WTC11 (cell line): ENCODE data around the gene RSRP1. TPM values are rescaled to one million over a fixed set of nuclear protein-coding genes. Genes with fewer than 3 reads are reported as not detected.

ENCODE experiments used
- ATAC-seq: fragments of 200-7000 bp; cut with Tn5 transposase; 2 replicates; pipeline ENCODE4 v1.10.0; 2021; ENCODE audit warnings: mild to moderate bottlenecking, moderate library complexity
- CTCF ChIA-PET: fragments of 300-600 bp; sonication (Branson Sonifier 250); formaldehyde crosslinking; loops from one replicate; lab custom pipeline; 2021; ENCODE audit warnings: antibody characterized with exemption; lab: Charles Lee
- POLR2A ChIA-PET: fragments of 350-600 bp; sonication (Branson Sonifier 250); formaldehyde crosslinking; loops from one replicate; lab custom pipeline; 2021; ENCODE audit warnings: antibody characterized with exemption; lab: Charles Lee
- DNase-seq: peaks from one replicate; pipeline ENCODE4 v3.0.0; 2021; ENCODE audit warnings: low spot score
- H3K27ac Mint-ChIP-seq: 2 replicates; pipeline ENCODE4 v1.8.0; 2021; ENCODE audit warnings: mixed read lengths
- H3K27me3 Mint-ChIP-seq: 2 replicates; pipeline ENCODE4 v1.8.0; 2021; ENCODE audit warnings: low read depth, mild to moderate bottlenecking, moderate library complexity, mixed read lengths
- H3K36me3 Mint-ChIP-seq: 2 replicates; pipeline ENCODE4 v1.8.0; 2021; ENCODE audit warnings: mixed read lengths
- H3K4me1 Mint-ChIP-seq: 2 replicates; pipeline ENCODE4 v1.8.0; 2022; ENCODE audit warnings: mixed read lengths
- H3K4me3 Mint-ChIP-seq: 2 replicates; pipeline ENCODE4 v1.8.0; 2021; ENCODE audit warnings: mild to moderate bottlenecking, moderate library complexity, mixed read lengths
- H3K9me3 Mint-ChIP-seq: 2 replicates; pipeline ENCODE4 v1.8.0; 2021; ENCODE audit warnings: mixed read lengths
- EMX1 ChIP-seq: fragments of 250-450 bp; sonication (Bioruptor Pico); IDR thresholded peaks from 2 replicates; pipeline ENCODE4 v1.8.0; 2021; ENCODE audit warnings: mild to moderate bottlenecking
- FOXJ3 ChIP-seq: sonication (generic); formaldehyde crosslinking; IDR thresholded peaks from 2 replicates; pipeline ENCODE4 v1.9.0; 2021; ENCODE audit warnings: missing genetic modification reagents, mild to moderate bottlenecking, borderline replicate concordance
- GTF2I ChIP-seq: fragments of 250-450 bp; sonication (Bioruptor Pico); conservative IDR thresholded peaks from 2 replicates; pipeline ENCODE4 v1.4.0; 2021; ENCODE audit warnings: mild to moderate bottlenecking
- JAZF1 ChIP-seq: fragments of 250-450 bp; sonication (Bioruptor Pico); IDR thresholded peaks from 2 replicates; pipeline ENCODE4 v1.9.0; 2021; ENCODE audit warnings: moderate library complexity, mild to moderate bottlenecking, inconsistent platforms
- NR2C2 ChIP-seq: sonication (generic); formaldehyde crosslinking; IDR thresholded peaks from 2 replicates; pipeline ENCODE4 v1.8.0; 2022; ENCODE audit warnings: mild to moderate bottlenecking, missing genetic modification reagents
- NR3C1 ChIP-seq: sonication (generic); formaldehyde crosslinking; conservative IDR thresholded peaks from 2 replicates; pipeline ENCODE4 v1.8.1; 2023; ENCODE audit warnings: low read depth, mild to moderate bottlenecking, missing genetic modification reagents
- SMAD3 ChIP-seq: sonication (generic); formaldehyde crosslinking; IDR thresholded peaks from 2 replicates; pipeline ENCODE4 v1.8.0; 2022; ENCODE audit warnings: missing genetic modification reagents, mild to moderate bottlenecking, borderline replicate concordance
- SMAD4 ChIP-seq: sonication (generic); formaldehyde crosslinking; IDR thresholded peaks from 2 replicates; pipeline ENCODE4 v1.8.0; 2022; ENCODE audit warnings: mild to moderate bottlenecking, missing genetic modification reagents
- TP53 ChIP-seq: sonication (generic); formaldehyde crosslinking; IDR thresholded peaks from 2 replicates; pipeline ENCODE4 v1.8.1; 2023; ENCODE audit warnings: mild to moderate bottlenecking, missing genetic modification reagents
- ZNF219 ChIP-seq: sonication (generic); formaldehyde crosslinking; IDR thresholded peaks from 2 replicates; pipeline ENCODE4 v1.8.0; 2023; ENCODE audit warnings: missing genetic modification reagents, mild to moderate bottlenecking, borderline replicate concordance
- ZNF423 ChIP-seq: fragments of 250-450 bp; sonication (Bioruptor Pico); IDR thresholded peaks from 2 replicates; pipeline ENCODE4 v2.1.2; 2022; ENCODE audit warnings: mild to moderate bottlenecking, moderate library complexity
- total RNA-seq: library from RNA; stranded (reverse); gene quantifications from 3 replicates; pipeline ENCODE4 v1.2.3, GENCODE V29; 2021
- TF ChIP-seq, protein P1 (sequence below): sonication (generic); formaldehyde crosslinking; IDR thresholded peaks from 2 replicates; pipeline ENCODE4 v1.8.0; 2022; ENCODE audit warnings: mild to moderate bottlenecking, missing genetic modification reagents
- TF ChIP-seq, protein P2 (sequence below): sonication (generic); formaldehyde crosslinking; IDR thresholded peaks from 2 replicates; pipeline ENCODE4 v1.8.1; 2022; ENCODE audit warnings: mild to moderate bottlenecking, moderate library complexity, missing genetic modification reagents
- TF ChIP-seq, protein P3 (sequence below): sonication (generic); formaldehyde crosslinking; IDR thresholded peaks from 2 replicates; pipeline ENCODE4 v1.8.0; 2022; ENCODE audit warnings: mild to moderate bottlenecking, missing genetic modification reagents
- TF ChIP-seq, protein P4 (sequence below): fragments of 250-450 bp; sonication (Bioruptor Pico); IDR thresholded peaks from 2 replicates; pipeline ENCODE4 v1.9.0; 2021; ENCODE audit warnings: mild to moderate bottlenecking, borderline replicate concordance
- TF ChIP-seq, protein P5 (sequence below): sonication (generic); formaldehyde crosslinking; conservative IDR thresholded peaks from 2 replicates; pipeline ENCODE4 v1.8.1; 2023; ENCODE audit warnings: mild to moderate bottlenecking, low read depth, missing genetic modification reagents, moderate library complexity
- TF ChIP-seq, protein P6 (sequence below): sonication (generic); formaldehyde crosslinking; IDR thresholded peaks from 2 replicates; pipeline ENCODE4 v1.8.1; 2023; ENCODE audit warnings: mild to moderate bottlenecking, moderate library complexity, missing genetic modification reagents

Gene RSRP1
- total RNA-seq, 1 experiment from 2014 or later: 78.1 TPM

DNA sequence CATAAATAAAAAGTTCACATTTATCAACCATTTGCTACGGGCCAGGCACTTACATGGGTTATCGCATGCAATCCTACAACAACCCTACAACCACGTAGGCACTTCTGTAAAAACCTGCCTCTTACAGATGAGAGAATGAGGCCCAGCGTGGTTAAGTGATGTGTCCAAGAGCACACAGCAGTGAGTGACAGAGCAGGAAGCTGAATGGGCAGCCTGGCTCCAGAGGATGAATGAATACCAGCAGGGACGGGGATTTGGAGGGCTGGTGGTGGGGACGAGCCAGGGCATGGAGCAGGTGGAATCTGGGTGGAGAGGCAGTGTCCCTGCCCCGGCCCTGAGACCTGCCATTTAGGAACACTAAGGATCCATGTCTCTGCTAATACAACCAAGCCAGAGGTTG is 50.4 kb downstream of the RSRP1 start (continued):
- TF ChIP-seq FOXJ3 (CRISPR knock-in tag) (no peak), SMAD4 (CRISPR knock-in tag) (no peak), TP53 (no peak)
- TF ChIP-seq, protein P1, sequence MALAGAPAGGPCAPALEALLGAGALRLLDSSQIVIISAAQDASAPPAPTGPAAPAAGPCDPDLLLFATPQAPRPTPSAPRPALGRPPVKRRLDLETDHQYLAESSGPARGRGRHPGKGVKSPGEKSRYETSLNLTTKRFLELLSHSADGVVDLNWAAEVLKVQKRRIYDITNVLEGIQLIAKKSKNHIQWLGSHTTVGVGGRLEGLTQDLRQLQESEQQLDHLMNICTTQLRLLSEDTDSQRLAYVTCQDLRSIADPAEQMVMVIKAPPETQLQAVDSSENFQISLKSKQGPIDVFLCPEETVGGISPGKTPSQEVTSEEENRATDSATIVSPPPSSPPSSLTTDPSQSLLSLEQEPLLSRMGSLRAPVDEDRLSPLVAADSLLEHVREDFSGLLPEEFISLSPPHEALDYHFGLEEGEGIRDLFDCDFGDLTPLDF (CRISPR knock-in tag): no peak
- TF ChIP-seq, protein P2, sequence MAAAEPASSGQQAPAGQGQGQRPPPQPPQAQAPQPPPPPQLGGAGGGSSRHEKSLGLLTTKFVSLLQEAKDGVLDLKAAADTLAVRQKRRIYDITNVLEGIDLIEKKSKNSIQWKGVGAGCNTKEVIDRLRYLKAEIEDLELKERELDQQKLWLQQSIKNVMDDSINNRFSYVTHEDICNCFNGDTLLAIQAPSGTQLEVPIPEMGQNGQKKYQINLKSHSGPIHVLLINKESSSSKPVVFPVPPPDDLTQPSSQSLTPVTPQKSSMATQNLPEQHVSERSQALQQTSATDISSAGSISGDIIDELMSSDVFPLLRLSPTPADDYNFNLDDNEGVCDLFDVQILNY (CRISPR knock-in tag): no peak

DNA sequence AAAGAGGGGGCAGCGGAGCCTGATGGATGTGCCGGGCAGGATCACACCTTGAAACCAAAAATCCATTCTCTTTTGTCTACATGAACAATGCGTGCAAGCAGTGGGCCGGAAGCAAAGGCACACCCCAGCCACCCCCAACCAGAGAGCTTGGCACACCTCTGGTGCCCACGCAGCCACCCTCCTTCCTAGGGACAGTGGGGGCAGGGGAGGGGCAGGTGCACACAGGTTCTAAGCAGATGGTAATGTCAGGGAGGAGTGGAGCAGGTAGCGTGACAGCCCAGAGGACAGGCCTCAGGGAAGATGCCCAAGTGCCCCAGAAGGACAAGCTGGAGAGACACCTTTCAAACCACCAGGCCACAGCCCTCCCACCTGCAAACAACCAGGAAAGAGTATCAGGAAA is 51.4 kb downstream of the RSRP1 start:
- H3K9me3 Mint-ChIP-seq: no peaks in the 10 kb centered on the region
- H3K4me1 Mint-ChIP-seq: peaks cover 15% of the 10 kb centered on the region
- no peak overlapping the region for H3K4me3 Mint-ChIP-seq
- no peaks in the 10 kb centered on the region for H3K27me3 Mint-ChIP-seq
- ChIA-PET POLR2A (no interaction called here), CTCF (interaction anchor here (3.4 kb wide), 1 partner anchor 10 kb away, joined by 14 read pairs; no protein-coding TSS in a partner anchor)
- no peak overlapping the region for H3K27ac Mint-ChIP-seq
- ATAC-seq (no peak), DNase-seq (no peak)
- no peaks in the 10 kb centered on the region for H3K36me3 Mint-ChIP-seq
- TF ChIP-seq EMX1 (no peak), ZNF423 (CRISPR knock-in tag) (no peak), SMAD3 (CRISPR knock-in tag) (no peak), NR2C2 (no peak), GTF2I (no peak)

DNA sequence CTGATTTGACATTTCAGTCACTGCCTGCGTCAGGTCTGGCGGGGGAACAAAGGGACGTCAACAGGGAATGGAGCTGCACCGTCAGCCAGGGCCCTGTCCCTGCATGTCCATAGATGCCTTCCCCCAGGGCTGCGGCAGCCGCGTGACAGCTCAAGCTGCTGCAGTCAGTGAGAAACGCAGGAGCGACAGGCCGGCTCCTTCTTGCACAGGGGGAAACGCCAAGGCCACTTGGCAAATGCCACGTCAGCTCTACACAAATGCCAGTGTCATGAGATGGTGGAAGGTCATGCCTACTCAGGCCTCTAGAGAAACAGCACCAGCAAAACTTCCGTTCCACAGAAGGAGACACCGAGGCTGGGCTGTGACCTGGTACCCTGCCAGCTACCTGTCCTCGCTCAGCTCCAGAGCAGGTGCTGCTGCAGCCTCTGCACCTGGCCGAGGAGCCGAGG is 52.7 kb downstream of the RSRP1 start:
- no peak overlapping the region for H3K4me3 Mint-ChIP-seq
- H3K4me1 Mint-ChIP-seq: peaks cover 9% of the 10 kb centered on the region
- no peak for ATAC-seq
- ChIA-PET POLR2A (no interaction called here), CTCF (interaction anchor here (1.1 to 3.4 kb wide), 2 partner anchors 11 to 45 kb away, joined by 3 to 14 read pairs; no protein-coding TSS in a partner anchor)
- no peaks in the 10 kb centered on the region for H3K9me3 Mint-ChIP-seq
- no peaks in the 10 kb centered on the region for H3K27me3 Mint-ChIP-seq
- TF ChIP-seq NR3C1 (CRISPR knock-in tag): no peak
- no peaks in the 10 kb centered on the region for H3K36me3 Mint-ChIP-seq
- H3K27ac Mint-ChIP-seq: no peak overlapping the region
- DNase-seq: no peak

DNA sequence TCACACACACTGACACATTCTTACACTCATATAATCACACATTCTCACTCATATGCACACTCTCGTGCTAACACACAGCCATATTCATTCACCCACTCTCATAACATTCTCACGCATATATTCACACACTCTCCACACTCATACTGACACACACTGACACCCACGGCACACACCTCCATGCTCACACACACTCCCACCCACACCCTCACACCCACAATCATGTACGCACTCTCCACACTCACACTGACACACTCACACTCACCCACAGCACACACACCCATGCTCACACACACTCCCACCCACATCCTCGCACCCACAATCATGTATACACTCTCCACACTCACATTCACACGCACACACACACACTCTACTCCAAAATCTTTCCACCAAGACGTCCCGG is 53.2 kb downstream of the RSRP1 start:
- ATAC-seq (no peak), DNase-seq (no peak)
- H3K9me3 Mint-ChIP-seq: no peaks in the 10 kb centered on the region
- no peaks in the 10 kb centered on the region for H3K27me3 Mint-ChIP-seq
- TF ChIP-seq, protein P3, sequence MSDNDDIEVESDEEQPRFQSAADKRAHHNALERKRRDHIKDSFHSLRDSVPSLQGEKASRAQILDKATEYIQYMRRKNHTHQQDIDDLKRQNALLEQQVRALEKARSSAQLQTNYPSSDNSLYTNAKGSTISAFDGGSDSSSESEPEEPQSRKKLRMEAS (CRISPR knock-in tag): no peak
- TF ChIP-seq, protein P4, sequence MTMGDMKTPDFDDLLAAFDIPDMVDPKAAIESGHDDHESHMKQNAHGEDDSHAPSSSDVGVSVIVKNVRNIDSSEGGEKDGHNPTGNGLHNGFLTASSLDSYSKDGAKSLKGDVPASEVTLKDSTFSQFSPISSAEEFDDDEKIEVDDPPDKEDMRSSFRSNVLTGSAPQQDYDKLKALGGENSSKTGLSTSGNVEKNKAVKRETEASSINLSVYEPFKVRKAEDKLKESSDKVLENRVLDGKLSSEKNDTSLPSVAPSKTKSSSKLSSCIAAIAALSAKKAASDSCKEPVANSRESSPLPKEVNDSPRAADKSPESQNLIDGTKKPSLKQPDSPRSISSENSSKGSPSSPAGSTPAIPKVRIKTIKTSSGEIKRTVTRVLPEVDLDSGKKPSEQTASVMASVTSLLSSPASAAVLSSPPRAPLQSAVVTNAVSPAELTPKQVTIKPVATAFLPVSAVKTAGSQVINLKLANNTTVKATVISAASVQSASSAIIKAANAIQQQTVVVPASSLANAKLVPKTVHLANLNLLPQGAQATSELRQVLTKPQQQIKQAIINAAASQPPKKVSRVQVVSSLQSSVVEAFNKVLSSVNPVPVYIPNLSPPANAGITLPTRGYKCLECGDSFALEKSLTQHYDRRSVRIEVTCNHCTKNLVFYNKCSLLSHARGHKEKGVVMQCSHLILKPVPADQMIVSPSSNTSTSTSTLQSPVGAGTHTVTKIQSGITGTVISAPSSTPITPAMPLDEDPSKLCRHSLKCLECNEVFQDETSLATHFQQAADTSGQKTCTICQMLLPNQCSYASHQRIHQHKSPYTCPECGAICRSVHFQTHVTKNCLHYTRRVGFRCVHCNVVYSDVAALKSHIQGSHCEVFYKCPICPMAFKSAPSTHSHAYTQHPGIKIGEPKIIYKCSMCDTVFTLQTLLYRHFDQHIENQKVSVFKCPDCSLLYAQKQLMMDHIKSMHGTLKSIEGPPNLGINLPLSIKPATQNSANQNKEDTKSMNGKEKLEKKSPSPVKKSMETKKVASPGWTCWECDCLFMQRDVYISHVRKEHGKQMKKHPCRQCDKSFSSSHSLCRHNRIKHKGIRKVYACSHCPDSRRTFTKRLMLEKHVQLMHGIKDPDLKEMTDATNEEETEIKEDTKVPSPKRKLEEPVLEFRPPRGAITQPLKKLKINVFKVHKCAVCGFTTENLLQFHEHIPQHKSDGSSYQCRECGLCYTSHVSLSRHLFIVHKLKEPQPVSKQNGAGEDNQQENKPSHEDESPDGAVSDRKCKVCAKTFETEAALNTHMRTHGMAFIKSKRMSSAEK (CRISPR knock-in tag): no peak
- TF ChIP-seq TP53 (no peak), JAZF1 (CRISPR knock-in tag) (no peak), EMX1 (no peak), ZNF219 (CRISPR knock-in tag) (no peak)
- TF ChIP-seq, protein P5, sequence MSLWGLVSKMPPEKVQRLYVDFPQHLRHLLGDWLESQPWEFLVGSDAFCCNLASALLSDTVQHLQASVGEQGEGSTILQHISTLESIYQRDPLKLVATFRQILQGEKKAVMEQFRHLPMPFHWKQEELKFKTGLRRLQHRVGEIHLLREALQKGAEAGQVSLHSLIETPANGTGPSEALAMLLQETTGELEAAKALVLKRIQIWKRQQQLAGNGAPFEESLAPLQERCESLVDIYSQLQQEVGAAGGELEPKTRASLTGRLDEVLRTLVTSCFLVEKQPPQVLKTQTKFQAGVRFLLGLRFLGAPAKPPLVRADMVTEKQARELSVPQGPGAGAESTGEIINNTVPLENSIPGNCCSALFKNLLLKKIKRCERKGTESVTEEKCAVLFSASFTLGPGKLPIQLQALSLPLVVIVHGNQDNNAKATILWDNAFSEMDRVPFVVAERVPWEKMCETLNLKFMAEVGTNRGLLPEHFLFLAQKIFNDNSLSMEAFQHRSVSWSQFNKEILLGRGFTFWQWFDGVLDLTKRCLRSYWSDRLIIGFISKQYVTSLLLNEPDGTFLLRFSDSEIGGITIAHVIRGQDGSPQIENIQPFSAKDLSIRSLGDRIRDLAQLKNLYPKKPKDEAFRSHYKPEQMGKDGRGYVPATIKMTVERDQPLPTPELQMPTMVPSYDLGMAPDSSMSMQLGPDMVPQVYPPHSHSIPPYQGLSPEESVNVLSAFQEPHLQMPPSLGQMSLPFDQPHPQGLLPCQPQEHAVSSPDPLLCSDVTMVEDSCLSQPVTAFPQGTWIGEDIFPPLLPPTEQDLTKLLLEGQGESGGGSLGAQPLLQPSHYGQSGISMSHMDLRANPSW (CRISPR knock-in tag): no peak
- TF ChIP-seq, protein P6, sequence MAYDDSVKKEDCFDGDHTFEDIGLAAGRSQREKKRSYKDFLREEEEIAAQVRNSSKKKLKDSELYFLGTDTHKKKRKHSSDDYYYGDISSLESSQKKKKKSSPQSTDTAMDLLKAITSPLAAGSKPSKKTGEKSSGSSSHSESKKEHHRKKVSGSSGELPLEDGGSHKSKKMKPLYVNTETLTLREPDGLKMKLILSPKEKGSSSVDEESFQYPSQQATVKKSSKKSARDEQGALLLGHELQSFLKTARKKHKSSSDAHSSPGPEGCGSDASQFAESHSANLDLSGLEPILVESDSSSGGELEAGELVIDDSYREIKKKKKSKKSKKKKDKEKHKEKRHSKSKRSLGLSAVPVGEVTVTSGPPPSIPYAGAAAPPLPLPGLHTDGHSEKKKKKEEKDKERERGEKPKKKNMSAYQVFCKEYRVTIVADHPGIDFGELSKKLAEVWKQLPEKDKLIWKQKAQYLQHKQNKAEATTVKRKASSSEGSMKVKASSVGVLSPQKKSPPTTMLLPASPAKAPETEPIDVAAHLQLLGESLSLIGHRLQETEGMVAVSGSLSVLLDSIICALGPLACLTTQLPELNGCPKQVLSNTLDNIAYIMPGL (CRISPR knock-in tag): no peak
- ChIA-PET CTCF (interaction anchor here (1.1 to 3.4 kb wide), 2 partner anchors 11 to 46 kb away, joined by 3 to 14 read pairs; no protein-coding TSS in a partner anchor), POLR2A (no interaction called here)
- H3K4me1 Mint-ChIP-seq: peaks cover 4% of the 10 kb centered on the region
- no peak overlapping the region for H3K4me3 Mint-ChIP-seq
- no peaks in the 10 kb centered on the region for H3K36me3 Mint-ChIP-seq
- no peak overlapping the region for H3K27ac Mint-ChIP-seq
